Activated CD4-positive, alpha-beta T cell treated with anti-CD3 and anti-CD28 coated beads for 36 hours (primary cell): ENCODE data around the gene CDH24. TPM values are rescaled to one million over a fixed set of nuclear protein-coding genes. Genes with fewer than 3 reads are reported as not detected.
"Not testable (repeated sequence)": the region's sequence is repeated elsewhere in the genome, so short reads cannot be mapped to it uniquely, and the experiment has no call there.

Experiments used
- ATAC-seq: fragments of 200-7000 bp; cut with Tn5 transposase; one replicate; pipeline ENCODE4 v1.10.0; 2021; ENCODE audit warnings: mild to moderate bottlenecking, moderate library complexity
- CTCF ChIA-PET: fragments of 350-600 bp; sonication (Branson Sonifier 250); formaldehyde crosslinking; loops from one replicate; lab custom pipeline; 2021; ENCODE audit warnings: antibody characterized with exemption; lab: Charles Lee
- POLR2A ChIA-PET: fragments of 350-600 bp; sonication (Branson Sonifier 250); formaldehyde crosslinking; loops from one replicate; lab custom pipeline; 2021; ENCODE audit warnings: antibody characterized with exemption, inconsistent platforms; lab: Charles Lee
- DNase-seq: peaks from one replicate; pipeline ENCODE4 v3.0.0-alpha.2; 2020
- H3K27ac Mint-ChIP-seq: one replicate; pipeline ENCODE4 v1.8.0; 2021; ENCODE audit warnings: mixed read lengths
- H3K27me3 Mint-ChIP-seq: one replicate; pipeline ENCODE4 v1.8.0; 2021; ENCODE audit warnings: mixed read lengths
- H3K36me3 Mint-ChIP-seq: one replicate; pipeline ENCODE4 v1.8.0; 2021; ENCODE audit warnings: low read depth, mixed read lengths
- H3K4me1 Mint-ChIP-seq: one replicate; pipeline ENCODE4 v1.8.0; 2021; ENCODE audit warnings: mixed read lengths
- H3K4me3 Mint-ChIP-seq: one replicate; pipeline ENCODE4 v1.8.0; 2021; ENCODE audit warnings: mild to moderate bottlenecking, moderate library complexity, mixed read lengths
- H3K9me3 Mint-ChIP-seq: one replicate; pipeline ENCODE4 v1.8.0; 2021; ENCODE audit warnings: low read depth, mixed read lengths
- intact Hi-C, 2 experiments: fragments of 100-400 bp; cut with DNase I in 1 of 2; cut with micrococcal nuclease in 1 of 2; formaldehyde crosslinking; loops; one replicate each; pipeline versions ENCODE4 v1.14.2 to v1.15.1; 2022 to 2024; cut with DNase I, micrococcal nuclease
- total RNA-seq, 2 experiments: library from RNA; stranded (reverse); gene quantifications; one replicate each; pipeline ENCODE4 v1.2.3, GENCODE V29; 2021

CDH24 gene
- total RNA-seq, 2 experiments from 2014 or later: 0.82 to 1.1 TPM

DNA sequence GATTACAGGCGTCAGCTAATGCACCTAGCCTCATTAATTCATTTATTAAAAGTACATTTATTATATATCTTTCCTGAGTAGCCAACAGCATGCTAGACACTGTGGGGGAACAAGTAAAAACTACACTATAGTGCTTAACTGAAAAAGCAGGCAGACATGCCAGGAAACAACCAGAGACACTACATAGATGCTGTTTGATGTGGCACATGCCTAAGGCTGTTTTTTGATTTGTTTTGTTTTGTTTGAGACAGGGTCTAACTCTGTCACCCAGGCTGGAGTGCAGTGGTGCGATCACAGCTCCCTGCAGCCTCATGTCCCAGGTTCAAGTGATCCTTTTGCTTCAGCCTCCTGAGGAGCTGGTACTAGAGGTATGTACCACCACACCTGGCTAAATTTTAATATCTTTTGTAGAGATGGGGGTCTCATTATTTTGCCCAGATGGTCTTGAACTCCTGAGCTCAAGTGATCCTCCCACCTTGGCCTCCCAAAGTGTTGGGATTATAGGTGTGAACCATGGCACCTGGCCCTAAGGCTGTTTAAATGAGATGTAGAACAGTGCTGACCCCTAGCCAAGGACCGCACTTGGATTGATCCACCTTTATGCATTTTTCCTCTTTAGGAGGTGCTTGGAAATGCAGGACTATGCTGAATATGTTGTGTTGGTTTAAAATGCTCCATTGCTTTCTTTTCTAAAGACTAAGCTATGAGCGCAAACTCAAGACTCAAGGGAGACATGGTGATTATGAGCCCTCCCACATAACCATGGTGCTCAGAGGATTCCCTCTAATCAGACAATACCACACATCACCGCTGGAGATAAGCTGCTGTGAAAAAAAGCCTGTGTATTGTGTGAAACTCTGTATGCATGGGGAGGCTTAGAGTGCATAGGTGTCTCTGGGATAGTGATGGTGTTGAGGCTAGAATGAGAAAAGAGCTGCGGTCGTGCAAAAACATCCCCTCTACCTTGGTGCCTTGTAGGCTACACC is 36.9 kb downstream of the CDH24 start:
- ATAC-seq: peak; percentile 62
- peaks cover 53% of the 10 kb centered on the region for H3K4me1 Mint-ChIP-seq
- H3K27ac Mint-ChIP-seq: peak overlapping the region; percentile 90
- intact Hi-C loops: no loop called here
- no peaks in the 10 kb centered on the region for H3K27me3 Mint-ChIP-seq
- peaks cover 28% of the 10 kb centered on the region for H3K36me3 Mint-ChIP-seq
- POLR2A ChIA-PET: interaction anchor here (1.2 kb wide), 1 partner anchor 14 kb away, joined by 4 read pairs; no protein-coding TSS in a partner anchor
- CTCF ChIA-PET: interaction anchor here (0.6 to 6.5 kb wide), 13 partner anchors 8 to 102 kb away, joined by 3 to 44 read pairs (median 5); partner anchors contain the start of genes CDH24, PRMT5 and RBM23
- peak; percentile 25 for DNase-seq
- H3K4me3 Mint-ChIP-seq: peak overlapping the region; percentile 50
- no peaks in the 10 kb centered on the region for H3K9me3 Mint-ChIP-seq

DNA sequence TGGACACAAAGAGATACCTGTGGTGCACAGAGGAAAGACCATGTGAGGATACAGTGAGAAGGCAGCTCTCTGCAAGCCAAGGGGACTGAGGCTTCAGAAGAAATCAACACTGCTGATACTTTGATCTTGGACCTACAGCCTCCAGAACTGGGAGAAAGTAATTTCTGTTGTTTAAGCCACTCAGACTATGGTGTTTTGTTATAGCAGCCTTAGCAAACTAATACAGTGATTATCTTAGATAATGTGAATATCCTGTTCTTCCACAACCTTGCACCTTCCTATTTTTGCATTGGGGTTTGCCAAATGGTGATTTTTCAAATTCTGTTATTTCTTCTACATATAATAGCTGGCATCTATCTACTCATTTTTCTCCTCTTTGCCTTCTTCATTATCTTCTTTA is 39.2 kb downstream of the CDH24 start:
- intact Hi-C loops: no loop called here
- ChIA-PET POLR2A (interaction anchor here (1.4 kb wide), 1 partner anchor 12 kb away, joined by 5 read pairs; no protein-coding TSS in a partner anchor), CTCF (interaction anchor here (0.9 to 4.6 kb wide), 5 partner anchors 11 to 58 kb away, joined by 3 to 30 read pairs (median 4); partner anchors contain the start of gene CDH24)
- H3K27ac Mint-ChIP-seq: no peak overlapping the region
- no peak overlapping the region for H3K4me3 Mint-ChIP-seq
- DNase-seq (no peak), ATAC-seq (no peak)
- no peaks in the 10 kb centered on the region for H3K27me3 Mint-ChIP-seq
- H3K36me3 Mint-ChIP-seq: peaks cover 11% of the 10 kb centered on the region
- no peaks in the 10 kb centered on the region for H3K9me3 Mint-ChIP-seq
- H3K4me1 Mint-ChIP-seq: peaks cover 33% of the 10 kb centered on the region

DNA sequence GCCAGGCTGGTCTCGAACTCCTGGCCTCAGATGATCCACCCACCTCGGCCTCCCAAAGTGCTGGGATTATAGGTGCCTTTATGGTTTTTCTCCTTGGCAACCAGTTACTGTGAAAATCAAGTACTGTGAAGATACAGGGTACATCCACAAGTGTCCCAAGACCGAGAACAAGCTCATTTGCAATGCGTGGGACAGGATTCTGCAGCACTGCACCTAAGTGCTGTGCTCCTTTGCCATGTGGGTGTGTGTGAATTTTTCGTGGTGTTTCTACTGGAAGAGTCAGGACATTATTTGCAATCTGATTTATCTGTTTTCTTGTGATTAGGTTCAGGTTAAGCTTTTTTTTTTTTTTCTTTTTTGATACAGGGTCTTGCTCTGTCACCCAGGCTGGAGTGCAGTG is 40.2 kb downstream of the CDH24 start:
- H3K9me3 Mint-ChIP-seq: no peaks in the 10 kb centered on the region
- H3K27ac Mint-ChIP-seq: no peak overlapping the region
- intact Hi-C loops: no loop called here
- no peak overlapping the region for H3K4me3 Mint-ChIP-seq
- H3K27me3 Mint-ChIP-seq: no peaks in the 10 kb centered on the region
- CTCF ChIA-PET: interaction anchor here (0.6 to 4.6 kb wide), 7 partner anchors 10 to 121 kb away, joined by 3 to 30 read pairs (median 4); no protein-coding TSS in a partner anchor
- POLR2A ChIA-PET: interaction anchor here (1.4 kb wide), 1 partner anchor 11 kb away, joined by 5 read pairs; no protein-coding TSS in a partner anchor
- peaks cover 6% of the 10 kb centered on the region for H3K36me3 Mint-ChIP-seq
- DNase-seq (no peak), ATAC-seq (no peak)
- peaks cover 25% of the 10 kb centered on the region for H3K4me1 Mint-ChIP-seq

DNA sequence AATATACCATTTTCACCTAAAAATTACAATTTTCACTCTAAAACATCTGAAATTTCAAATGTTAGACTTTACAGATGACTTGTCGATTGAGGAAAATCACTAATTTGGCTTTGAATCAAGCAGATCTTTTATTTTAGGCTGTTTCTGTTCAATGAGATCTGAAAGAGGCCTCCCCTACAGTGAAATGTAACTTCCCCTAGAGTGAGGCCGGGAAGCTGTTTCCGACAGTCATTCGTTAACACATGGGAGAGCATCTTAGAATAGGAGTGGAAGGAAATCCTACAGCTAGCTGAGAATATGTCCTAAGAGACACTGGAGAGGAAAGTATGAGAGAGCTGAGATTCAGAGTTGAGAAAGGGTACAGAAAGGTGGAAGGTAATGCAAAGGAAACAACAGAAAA is 41.7 kb downstream of the CDH24 start:
- ChIA-PET POLR2A (no interaction called here), CTCF (interaction anchor here (1.2 to 4.6 kb wide), 3 partner anchors 9 to 42 kb away, joined by 3 to 30 read pairs (median 5); no protein-coding TSS in a partner anchor)
- H3K36me3 Mint-ChIP-seq: peaks cover 2% of the 10 kb centered on the region
- intact Hi-C loops: no loop called here
- H3K9me3 Mint-ChIP-seq: no peaks in the 10 kb centered on the region
- DNase-seq (no peak), ATAC-seq (no peak)
- no peaks in the 10 kb centered on the region for H3K27me3 Mint-ChIP-seq
- H3K4me3 Mint-ChIP-seq: peak overlapping the region; percentile 2
- peaks cover 13% of the 10 kb centered on the region for H3K4me1 Mint-ChIP-seq
- peak overlapping the region; percentile 62 for H3K27ac Mint-ChIP-seq

DNA sequence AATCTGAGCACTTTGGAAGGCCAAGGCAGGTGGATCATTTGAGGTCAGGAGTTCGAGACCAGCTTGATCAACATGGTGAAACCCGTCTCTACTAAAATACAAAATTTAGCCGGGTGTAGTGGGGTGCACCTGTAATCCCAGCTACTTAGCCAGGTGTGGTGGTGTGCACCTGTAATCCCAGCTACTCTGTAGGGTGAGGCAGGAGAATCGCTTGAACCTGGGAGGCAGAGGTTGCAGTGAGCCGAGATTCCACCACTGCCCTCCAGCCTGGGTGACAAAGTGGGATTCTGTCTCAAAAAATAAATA is 43.6 kb downstream of the CDH24 start:
- CTCF ChIA-PET: interaction anchor here (0.9 to 4.0 kb wide), 6 partner anchors 9 to 84 kb away, joined by 3 to 26 read pairs (median 6); partner anchors contain the start of gene PRMT5

DNA sequence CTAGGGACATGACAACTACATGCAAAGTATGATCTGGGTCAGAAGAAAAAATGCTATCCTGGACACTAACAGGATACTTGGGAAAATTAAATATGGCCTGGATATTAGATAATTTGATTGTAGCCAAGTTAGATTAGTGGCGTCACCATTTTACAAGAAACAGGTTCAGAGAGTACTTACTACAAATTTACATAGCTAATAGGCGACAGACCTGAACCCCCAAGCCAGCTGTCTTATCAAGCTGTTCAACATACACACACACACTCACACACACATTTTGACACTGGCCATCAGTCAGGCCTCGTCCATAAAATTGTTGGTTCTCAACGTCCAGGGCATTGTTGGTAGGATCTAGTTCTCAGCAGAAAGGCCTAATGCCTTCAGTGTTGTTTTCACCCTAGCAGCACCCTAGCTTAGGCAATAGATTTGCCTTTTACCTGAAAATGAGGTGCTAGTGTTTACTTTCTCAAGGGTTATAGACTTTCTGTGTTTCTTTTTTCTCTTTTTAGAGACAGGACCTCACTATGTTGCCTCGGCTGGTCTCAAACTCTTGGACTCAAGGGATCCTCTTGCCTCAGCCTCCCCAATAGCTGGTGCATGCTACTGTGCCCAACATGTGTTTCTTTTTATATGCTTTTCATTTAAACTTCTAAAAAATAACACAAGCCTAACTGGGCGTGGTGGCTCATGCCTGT is 44.1 kb downstream of the CDH24 start:
- Mint-ChIP-seq H3K36me3 (no peaks in the 10 kb centered on the region), H3K4me3 (no peak overlapping the region), H3K27me3 (no peaks in the 10 kb centered on the region), H3K9me3 (no peaks in the 10 kb centered on the region), H3K4me1 (peaks cover 24% of the 10 kb centered on the region), H3K27ac (no peak overlapping the region)
- intact Hi-C loops: no loop called here
- DNase-seq (no peak), ATAC-seq (no peak)
- POLR2A ChIA-PET: interaction anchor here (0.6 kb wide), 1 partner anchor 290 kb away, joined by 4 read pairs; no protein-coding TSS in a partner anchor
- CTCF ChIA-PET: interaction anchor here (0.9 to 4.0 kb wide), 9 partner anchors 9 to 83 kb away, joined by 3 to 26 read pairs (median 4); partner anchors contain the start of gene PRMT5

More for the DNA sequence above, 43.6 kb downstream of the CDH24 start:
- H3K9me3 Mint-ChIP-seq, H3K4me3 Mint-ChIP-seq, H3K27ac Mint-ChIP-seq, DNase-seq, POLR2A ChIA-PET, ATAC-seq, intact Hi-C loops, H3K27me3 Mint-ChIP-seq, H3K36me3 Mint-ChIP-seq: not testable (repeated sequence)
- peaks cover 19% of the 10 kb centered on the region for H3K4me1 Mint-ChIP-seq

DNA sequence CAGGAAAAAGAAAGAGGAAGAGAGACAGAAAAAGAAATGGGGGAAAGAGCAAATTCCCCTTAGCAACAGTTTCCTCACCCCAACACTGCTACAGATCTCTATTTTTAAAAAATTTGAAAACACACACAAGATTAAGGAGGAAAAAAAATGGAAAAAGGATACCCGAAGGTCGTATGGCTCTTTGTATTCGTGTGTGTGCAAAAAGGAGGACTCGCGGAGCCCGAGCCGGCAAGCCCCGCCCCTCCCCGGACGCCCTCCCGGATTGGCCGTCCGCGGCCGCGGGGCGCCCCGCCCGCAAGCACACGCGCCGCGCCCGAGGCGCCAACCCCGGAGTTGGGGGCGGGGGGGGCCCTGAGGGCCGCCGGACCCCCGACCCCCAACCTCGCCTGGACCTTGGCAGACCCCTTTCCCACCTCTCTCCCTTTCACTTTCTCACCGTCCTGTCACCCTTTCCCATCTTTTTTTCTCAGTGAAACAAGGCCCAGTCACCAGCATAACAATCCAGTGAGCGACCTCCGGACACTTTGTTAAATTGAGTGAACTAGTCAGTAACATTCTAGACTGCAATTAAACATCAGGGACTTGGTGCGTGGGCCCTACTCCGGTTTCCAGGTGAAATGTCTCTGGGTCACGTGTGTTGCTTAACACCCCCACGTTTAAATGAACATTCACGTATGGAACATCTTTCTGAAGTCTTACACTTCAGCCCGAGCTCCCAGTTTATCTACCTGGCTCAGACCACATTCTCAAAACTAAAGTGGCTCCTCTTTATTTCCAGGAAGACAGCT is 47.2 kb downstream of the CDH24 start, which contains the start of gene C14orf93:
Gene C14orf93 (minus strand): TSS at position 205 of the 788 bp plus-strand sequence. CDS start 11,120 bp downstream, outside the sequence.
- intact Hi-C loops: loop anchor here in 1 of 2 experiments (5.0 kb wide), 1 partner anchor 47 kb away; the partner anchor contains the start of gene CDH24
- ChIA-PET CTCF (interaction anchor here (1.0 to 4.0 kb wide), 4 partner anchors 10 to 58 kb away, joined by 3 to 26 read pairs (median 4); no protein-coding TSS in a partner anchor), POLR2A (interaction anchor here (0.6 kb wide), 1 partner anchor 22 kb away, joined by 4 read pairs; no protein-coding TSS in a partner anchor)

DNA sequence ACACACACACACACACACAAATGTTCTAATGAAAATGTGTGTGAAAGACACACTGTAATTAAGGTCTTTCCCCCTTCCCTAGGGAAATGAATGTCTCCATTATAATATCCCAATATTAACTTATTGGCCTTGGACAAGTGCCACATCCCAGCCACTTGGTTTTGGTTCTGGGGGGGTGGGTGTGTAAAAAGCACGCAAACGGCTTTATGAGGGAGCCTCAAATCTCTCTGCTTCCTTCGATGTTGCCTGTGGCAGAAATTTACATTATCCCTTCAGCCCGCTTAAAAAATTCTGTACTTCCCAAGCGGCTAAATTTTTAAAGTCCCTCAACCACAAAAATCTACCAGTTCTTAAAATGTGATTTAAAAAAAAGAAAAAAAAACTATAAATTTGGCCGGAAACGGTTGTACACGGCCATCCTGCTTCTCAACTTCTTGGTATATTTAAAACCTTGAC is 47.8 kb downstream of the CDH24 start:
- POLR2A ChIA-PET: no interaction called here
- peak overlapping the region; percentile 95 for H3K4me3 Mint-ChIP-seq
- H3K9me3 Mint-ChIP-seq: no peaks in the 10 kb centered on the region
- DNase-seq (no peak), ATAC-seq (no peak)
- peaks cover 45% of the 10 kb centered on the region for H3K4me1 Mint-ChIP-seq
- H3K27me3 Mint-ChIP-seq: no peaks in the 10 kb centered on the region
- CTCF ChIA-PET: interaction anchor here (1.4 to 3.9 kb wide), 4 partner anchors 12 to 23 kb away, joined by 3 to 50 read pairs (median 19); no protein-coding TSS in a partner anchor
- peak overlapping the region; percentile 92 for H3K27ac Mint-ChIP-seq
- intact Hi-C loops: loop anchor here in 1 of 2 experiments (5.0 kb wide), 1 partner anchor 48 kb away; the partner anchor contains the start of gene CDH24
- H3K36me3 Mint-ChIP-seq: no peaks in the 10 kb centered on the region

More for the DNA sequence above, 47.2 kb downstream of the CDH24 start, which contains the start of gene C14orf93:
- Mint-ChIP-seq H3K4me3 (peak within 1 kb of the TSS; percentile 95), H3K27me3 (no peaks in the 10 kb centered on the region), H3K9me3 (no peaks in the 10 kb centered on the region), H3K27ac (peak within 1 kb of the TSS; percentile 97), H3K36me3 (no peaks in the 10 kb centered on the region), H3K4me1 (peaks cover 42% of the 10 kb centered on the region)
- DNase-seq (peak; percentile 92), ATAC-seq (peak; percentile 38)

DNA sequence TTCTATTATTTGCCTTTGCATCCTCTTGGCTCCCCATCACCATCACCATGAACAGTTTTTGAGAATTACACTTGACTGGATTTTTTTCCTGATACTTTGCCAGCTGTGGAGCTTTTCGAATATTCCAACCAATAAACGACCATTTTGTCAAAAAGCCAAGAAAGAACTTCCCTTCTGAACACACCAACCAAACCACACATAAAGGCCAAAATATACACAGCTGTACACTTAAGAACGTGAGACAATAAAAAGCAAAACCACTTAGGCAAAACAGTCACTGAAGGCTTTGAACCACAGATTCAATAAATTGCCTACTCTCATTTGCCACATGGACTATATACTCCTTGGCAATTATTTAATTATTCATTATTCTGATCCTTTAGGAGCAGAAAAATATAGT is 48.5 kb downstream of the CDH24 start:
- Mint-ChIP-seq H3K27ac (peak overlapping the region; percentile 92), H3K4me3 (peak overlapping the region; percentile 95), H3K9me3 (no peaks in the 10 kb centered on the region), H3K36me3 (no peaks in the 10 kb centered on the region), H3K27me3 (no peaks in the 10 kb centered on the region), H3K4me1 (peaks cover 45% of the 10 kb centered on the region)
- intact Hi-C loops: loop anchor here in 1 of 2 experiments (5.0 kb wide), 1 partner anchor 48 kb away; the partner anchor contains the start of gene CDH24
- ChIA-PET POLR2A (interaction anchor here (2.9 kb wide), 1 partner anchor 26 kb away, joined by 14 read pairs; the partner anchor contains the start of gene PSMB5), CTCF (interaction anchor here (0.5 to 3.9 kb wide), 11 partner anchors 12 to 487 kb away, joined by 3 to 61 read pairs (median 5); partner anchors contain the start of genes CDH24 and PSMB5)
- DNase-seq: no peak
- ATAC-seq: no peak
